ENCODE results near the gene DCAF7. TPM values are rescaled to one million over a fixed set of nuclear protein-coding genes. Genes with fewer than 3 reads are reported as not detected.
A peak's percentile ranks its signal among the peaks of the same experiment; 100 is the strongest.

Gene DCAF7
- total and polyA plus RNA-seq, 2 experiments from 2014 or later = 55.1 to 56.7 TPM

- no peak for DNase-seq (ENCODE audit: low read depth in 1 of 2, low spot score in 1 of 2)
- H3K27ac ChIP-seq = no peak overlapping the region
- H3K9me3 ChIP-seq (ENCODE audit: low read depth) = no peaks in the 10 kb centered on the region
- no peaks in the 10 kb centered on the region for H3K27me3 ChIP-seq
- H3K4me1 ChIP-seq (ENCODE audit: low read depth) = no peaks in the 10 kb centered on the region
- TF ChIP-seq, protein P1, sequence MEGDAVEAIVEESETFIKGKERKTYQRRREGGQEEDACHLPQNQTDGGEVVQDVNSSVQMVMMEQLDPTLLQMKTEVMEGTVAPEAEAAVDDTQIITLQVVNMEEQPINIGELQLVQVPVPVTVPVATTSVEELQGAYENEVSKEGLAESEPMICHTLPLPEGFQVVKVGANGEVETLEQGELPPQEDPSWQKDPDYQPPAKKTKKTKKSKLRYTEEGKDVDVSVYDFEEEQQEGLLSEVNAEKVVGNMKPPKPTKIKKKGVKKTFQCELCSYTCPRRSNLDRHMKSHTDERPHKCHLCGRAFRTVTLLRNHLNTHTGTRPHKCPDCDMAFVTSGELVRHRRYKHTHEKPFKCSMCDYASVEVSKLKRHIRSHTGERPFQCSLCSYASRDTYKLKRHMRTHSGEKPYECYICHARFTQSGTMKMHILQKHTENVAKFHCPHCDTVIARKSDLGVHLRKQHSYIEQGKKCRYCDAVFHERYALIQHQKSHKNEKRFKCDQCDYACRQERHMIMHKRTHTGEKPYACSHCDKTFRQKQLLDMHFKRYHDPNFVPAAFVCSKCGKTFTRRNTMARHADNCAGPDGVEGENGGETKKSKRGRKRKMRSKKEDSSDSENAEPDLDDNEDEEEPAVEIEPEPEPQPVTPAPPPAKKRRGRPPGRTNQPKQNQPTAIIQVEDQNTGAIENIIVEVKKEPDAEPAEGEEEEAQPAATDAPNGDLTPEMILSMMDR (IDR thresholded peaks at IDR 0.05; ENCODE audit: low read depth, low read length) = no peak
- no peak overlapping the region for H3K4me3 ChIP-seq
- H3K36me3 ChIP-seq = peaks cover 15% of the 10 kb centered on the region
Measured at GRCh38 chr17:63611354-63611753, 61.1 kb downstream of the DCAF7 start.

DNA sequence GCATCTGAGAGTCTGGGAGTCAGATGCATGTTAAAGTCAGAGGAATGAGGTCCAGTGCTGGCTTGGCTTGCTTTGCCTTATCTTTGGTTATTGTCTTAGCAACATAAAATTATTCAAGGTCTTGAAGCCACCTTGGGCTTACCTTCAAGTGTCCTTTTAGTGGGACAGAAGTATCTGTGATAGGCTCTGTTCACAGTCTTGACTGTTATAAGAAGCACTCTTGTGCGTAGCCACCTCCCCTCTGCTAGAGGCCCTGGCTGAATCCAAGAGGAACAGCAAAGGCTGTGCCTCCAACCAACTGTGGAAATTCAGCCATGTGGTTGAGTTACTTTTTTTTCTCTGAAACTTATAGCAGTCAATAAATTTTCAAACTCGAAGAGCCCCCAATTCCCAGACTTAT, 63.4 kb downstream of the DCAF7 start:
- no peak for DNase-seq (ENCODE audit: low read depth in 1 of 2, low spot score in 1 of 2)
- Histone ChIP-seq H3K27ac (no peak overlapping the region), H3K4me1 (ENCODE audit: low read depth) (no peaks in the 10 kb centered on the region), H3K9me3 (ENCODE audit: low read depth) (no peaks in the 10 kb centered on the region), H3K36me3 (no peaks in the 10 kb centered on the region), H3K27me3 (no peaks in the 10 kb centered on the region), H3K4me3 (no peak overlapping the region)
- TF ChIP-seq, protein P1 (IDR thresholded peaks at IDR 0.05; ENCODE audit: low read depth, low read length) = no peak

DNA sequence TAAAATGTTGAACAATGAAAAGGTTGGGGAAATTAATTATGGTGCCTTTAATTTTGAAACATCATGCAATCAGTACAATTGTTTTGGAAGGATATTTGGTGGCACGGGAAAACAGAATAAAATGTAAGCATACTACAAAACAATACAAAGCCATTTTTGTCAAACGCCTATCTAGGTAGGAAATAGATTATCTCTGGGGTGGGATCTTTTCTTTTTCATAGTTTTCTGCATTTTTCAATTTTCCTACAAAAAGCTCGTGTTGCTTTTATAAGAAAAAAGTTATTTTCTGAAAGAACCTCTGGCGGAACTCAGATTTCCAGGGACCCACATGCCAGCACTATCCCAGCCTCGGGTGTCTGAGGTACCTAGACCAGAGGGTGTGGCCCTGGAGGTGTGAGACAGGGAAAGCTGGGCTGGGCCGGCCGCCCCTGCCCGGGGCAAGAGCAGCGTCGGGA, 71.0 kb downstream of the DCAF7 start:
- Histone ChIP-seq H3K27me3 (no peaks in the 10 kb centered on the region), H3K4me1 (ENCODE audit: low read depth) (peaks cover 13% of the 10 kb centered on the region), H3K4me3 (peak overlapping the region; percentile 62), H3K27ac (peak overlapping the region; percentile 78), H3K9me3 (ENCODE audit: low read depth) (no peaks in the 10 kb centered on the region), H3K36me3 (no peaks in the 10 kb centered on the region)
- DNase-seq (ENCODE audit: low read depth in 1 of 2, low spot score in 1 of 2) = no peak
- TF ChIP-seq, protein P1 (IDR thresholded peaks at IDR 0.05; ENCODE audit: low read depth, low read length) = no peak

DNA sequence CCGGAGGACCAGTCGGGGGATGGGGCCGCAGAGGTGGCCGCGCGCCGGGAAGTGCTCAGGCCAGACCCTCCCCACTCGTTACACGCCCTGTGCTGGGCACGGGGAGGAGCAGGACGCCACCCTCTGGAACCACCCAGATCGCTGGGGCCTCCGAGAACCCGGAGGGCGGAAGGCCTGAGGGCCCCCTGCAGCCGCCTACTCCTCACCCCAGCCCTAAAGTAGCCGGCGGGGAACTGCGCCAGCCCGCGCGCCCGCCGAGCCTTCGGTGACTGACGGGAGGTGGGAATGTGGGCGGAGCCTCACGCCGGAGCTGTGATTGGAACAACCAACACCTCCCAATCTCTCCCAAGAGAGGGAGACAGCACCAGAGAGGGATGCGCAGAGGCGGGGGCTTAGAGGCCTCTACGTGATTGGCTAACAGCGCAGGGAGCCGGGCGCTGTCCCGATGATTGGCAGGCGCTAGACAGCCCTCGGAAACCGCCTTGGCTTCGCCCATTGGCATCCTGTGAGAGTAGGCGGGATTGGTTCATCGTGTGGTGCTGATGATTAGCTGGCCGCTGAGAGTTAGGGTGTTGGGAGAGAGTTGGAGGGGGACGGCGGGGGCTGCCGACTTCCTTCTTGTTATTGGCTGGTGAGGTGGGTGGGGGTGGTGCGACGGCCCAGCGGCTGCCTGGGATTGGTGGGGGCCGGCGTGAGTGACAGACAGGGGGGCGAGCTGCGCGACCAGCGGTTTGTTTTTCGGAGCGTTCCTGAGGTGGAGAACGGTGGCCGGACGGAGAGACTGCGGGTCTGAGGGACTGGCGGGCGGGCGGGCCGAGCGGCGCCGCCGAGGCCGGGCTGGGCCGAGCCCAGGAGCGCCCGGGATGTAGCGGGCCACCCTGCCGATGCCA, 71.7 kb downstream of the DCAF7 start, which contains the start of gene MAP3K3:
MAP3K3 (plus strand) TSS at position 734 of the 890 bp plus-strand sequence. CDS start 343 bp downstream, outside the sequence.
- Histone ChIP-seq H3K4me1 (ENCODE audit: low read depth) (peaks cover 13% of the 10 kb centered on the region), H3K27me3 (no peaks in the 10 kb centered on the region), H3K9me3 (ENCODE audit: low read depth) (no peaks in the 10 kb centered on the region), H3K36me3 (no peaks in the 10 kb centered on the region), H3K27ac (peak within 1 kb of the TSS; percentile 79), H3K4me3 (peak within 1 kb of the TSS; percentile 88)
- peak; percentile 100 for DNase-seq (ENCODE audit: low read depth in 1 of 2, low spot score in 1 of 2)
- TF ChIP-seq, protein P1 (IDR thresholded peaks at IDR 0.05; ENCODE audit: low read depth, low read length) = peak; percentile 12

DNA sequence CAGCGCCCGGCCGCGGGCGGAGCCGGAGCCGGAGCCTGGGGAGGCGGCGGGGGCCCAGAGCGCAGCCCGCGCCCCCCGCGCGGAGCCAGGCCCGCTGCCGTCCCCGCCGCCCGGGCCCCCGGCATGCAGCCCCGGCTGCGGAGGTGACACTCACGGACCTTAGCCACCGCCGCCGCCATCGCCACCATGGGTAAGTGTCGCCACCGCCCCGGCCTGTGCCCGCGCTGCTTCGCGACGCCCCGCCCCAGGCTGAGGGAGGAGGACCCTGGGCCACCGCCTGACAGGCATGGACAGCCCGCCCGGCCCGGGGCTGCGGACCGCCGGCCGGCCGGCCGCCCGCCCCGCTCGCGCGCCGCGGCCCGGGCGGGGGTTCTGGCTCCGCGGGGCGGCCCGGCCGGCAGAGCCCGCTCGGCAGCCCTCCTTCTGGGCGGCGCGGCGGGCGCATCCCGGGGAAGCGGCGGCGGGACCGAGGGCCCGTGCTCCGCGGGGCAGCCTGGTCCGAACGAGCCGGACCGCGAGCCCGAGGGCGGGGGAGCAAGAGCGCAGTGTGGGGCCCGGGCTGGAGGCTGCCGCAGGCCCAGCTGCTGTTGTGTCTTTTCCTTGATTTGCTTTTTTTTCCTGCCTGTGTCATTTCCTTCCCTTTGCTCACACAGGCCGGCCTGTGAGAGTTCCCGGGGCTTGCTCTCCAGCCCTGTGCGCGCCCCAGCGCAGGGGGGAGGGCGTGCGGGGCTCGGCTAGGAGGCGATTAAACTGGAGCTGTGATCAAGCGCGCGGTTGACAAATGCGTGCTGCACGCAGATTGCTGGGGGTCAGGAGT, 72.5 kb downstream of the DCAF7 start:
- H3K4me1 ChIP-seq (ENCODE audit: low read depth) = peaks cover 13% of the 10 kb centered on the region
- TF ChIP-seq, protein P1 (IDR thresholded peaks at IDR 0.05; ENCODE audit: low read depth, low read length) = no peak
- peak overlapping the region; percentile 88 for H3K4me3 ChIP-seq
- no peaks in the 10 kb centered on the region for H3K36me3 ChIP-seq
- no peaks in the 10 kb centered on the region for H3K9me3 ChIP-seq (ENCODE audit: low read depth)
- peak overlapping the region; percentile 79 for H3K27ac ChIP-seq
- peak; percentile 72 to 83 for DNase-seq (ENCODE audit: low read depth in 1 of 2, low spot score in 1 of 2)
- H3K27me3 ChIP-seq = no peaks in the 10 kb centered on the region
